GM19455 (cell line): ENCODE data around the gene CD151.

Source experiments
- ATAC-seq: cut with Tn5 transposase; IDR thresholded peaks from one replicate; pipeline ENCODE4 v1.9.1; 2021; ENCODE audit not compliant: unreplicated experiment

The CD151 gene

GRCh38 chr11:827897-828192 lies 4.9 kb upstream of the CD151 start, which contains the start of gene CRACR2B:
TSS of gene CRACR2B (plus strand) at chr11:827919. CDS start at chr11:828608, 689 bp downstream.
- no peak for ATAC-seq

DNA sequence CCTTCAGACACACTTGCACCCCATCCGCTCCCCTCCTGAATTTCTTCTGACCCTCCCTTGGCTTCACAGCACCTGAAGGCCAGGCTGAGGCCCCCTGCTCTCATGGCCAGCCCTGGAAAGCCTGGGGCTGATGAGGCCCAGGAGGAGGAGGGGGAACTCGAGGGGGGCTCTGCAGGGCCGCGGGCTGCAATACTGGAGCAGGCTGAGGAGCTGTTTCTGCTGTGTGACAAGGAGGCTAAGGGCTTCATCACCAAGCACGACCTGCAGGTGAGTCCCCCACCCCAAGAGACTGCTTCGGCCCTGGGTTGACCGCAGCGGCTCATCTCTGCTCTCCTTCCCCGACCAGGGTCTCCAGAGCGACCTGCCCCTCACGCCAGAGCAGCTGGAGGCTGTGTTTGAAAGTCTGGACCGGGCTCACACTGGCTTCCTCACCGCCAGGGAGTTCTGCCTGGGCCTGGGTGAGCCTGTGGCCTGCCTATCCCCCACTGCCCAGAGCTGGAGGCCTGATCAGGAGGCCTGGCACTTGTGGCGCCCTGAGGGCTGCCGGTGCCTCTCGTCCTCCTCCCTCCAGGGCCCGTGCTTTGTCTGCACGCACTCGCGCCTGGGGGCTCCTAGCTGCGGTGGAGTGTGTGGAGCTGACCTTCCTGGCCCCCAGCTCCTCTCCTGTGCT lies 4.1 kb upstream of the CD151 start:
- no peak for ATAC-seq

DNA sequence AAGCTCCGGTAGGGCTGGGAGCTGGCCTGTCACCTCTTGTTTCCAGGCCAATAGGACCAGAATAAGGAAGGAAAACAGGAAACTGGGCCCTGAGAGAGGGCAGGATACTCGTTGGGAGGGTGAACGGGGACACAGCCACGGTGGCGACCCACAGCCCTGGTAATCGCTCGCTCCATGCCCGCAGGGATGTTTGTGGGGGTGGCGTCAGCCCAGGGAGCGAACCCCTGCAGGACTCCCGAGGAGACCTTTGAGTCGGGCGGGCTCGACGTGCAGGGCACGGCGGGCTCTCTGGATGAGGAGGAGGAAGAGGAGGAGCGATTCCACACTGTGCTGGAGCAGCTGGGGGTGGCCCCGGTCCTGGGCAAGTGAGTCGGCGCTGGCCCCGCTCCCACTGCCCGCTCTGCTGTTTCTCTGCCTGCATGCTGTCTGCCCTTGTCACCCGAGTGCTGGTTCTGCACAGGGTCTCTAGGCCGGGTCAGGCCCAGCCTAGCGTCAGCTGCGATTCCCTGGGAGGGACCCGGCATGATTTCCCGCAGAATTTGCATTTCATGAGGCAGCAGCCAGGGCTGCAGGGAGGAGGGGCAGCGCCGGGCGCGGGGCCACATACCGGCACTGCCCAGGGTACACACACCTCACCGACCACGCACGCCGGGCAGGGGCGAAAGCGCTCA lies 3.4 kb upstream of the CD151 start:
- ATAC-seq, result no peak

- no peak for ATAC-seq
Observed at GRCh38 chr11:829847-830294, 2.9 kb upstream of the CD151 start.

DNA sequence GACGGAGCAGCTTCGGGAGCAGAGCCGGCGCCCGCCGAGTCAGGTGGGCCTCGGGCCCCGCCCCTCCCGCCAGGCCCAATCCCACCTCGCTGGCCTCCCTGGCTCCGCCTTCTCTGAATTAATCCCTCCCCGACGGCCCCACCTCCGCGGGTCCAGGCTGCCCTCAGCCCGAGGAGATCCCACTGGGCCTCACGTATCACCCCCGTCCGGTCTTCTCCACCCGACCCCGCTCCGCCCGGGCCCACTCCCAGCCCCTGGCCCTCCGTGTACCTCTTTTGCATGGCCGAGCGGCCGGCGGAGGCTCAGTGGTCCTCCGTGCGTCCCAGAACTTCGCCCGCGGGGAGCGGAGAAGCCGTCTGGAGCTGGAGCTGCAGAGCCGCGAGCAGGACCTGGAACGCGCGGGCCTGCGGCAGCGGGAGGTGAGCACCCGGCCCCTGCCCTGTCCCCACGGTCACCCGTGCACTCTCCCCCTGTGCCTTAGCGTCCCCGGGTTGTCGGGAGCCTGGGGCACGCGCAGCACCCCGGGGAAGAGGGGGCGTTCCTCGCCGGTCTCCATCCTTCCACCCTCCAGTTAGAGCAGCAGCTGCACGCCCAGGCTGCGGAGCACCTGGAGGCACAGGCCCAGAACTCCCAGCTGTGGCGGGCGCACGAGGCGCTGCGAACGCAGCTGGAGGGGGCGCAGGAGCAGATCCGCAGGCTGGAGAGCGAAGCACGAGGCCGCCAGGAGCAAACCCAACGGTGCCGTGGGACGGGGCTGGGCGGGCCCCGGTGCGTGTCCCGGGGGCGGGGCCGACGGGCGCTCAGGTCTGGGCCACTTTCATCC lies 2.2 kb upstream of the CD151 start:
- ATAC-seq, result peak; percentile 38

GRCh38 chr11:831118-831864 lies 1.5 kb upstream of the CD151 start:
- no peak for ATAC-seq

GRCh38 chr11:831961-832528 lies 707 bp upstream of the CD151 start:
- ATAC-seq, result no peak

DNA sequence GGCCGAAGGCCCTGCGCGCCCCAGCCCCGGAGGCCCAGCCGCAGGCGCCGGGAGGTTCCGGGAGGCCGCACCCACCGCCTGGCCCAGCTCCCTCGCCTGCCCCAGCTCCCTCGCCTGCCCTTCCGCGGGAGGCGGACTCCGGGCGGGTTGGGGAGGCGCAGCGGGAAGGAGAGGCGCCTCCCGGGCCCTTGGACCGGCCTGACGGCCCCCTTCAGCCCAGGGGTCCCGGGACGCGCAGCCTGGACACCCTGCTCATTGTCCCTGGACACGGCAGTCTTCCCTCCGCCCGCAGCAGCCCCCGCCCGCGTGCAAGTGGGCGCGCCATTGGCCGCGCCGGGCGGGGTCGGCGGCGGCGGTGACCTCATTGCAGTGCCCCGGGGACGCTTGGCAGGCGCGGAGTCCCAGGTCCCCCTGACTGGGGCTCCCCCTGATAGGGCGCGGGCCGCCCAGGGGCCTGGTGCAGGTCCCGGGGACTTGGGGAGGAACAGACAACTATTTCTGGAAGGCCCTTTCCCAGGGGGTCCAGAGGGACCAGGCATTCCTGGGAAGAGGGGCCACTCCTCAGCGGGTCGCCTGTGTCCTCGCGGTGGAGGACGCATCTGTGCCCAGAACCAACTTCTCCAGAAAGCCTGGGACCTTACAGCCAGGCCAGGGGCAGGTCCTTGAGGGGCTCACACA lies 501 bp downstream of the CD151 start:
- ATAC-seq, result no peak

- ATAC-seq, result no peak
Observed at GRCh38 chr11:833849-834311, 1.1 kb downstream of the CD151 start.

DNA sequence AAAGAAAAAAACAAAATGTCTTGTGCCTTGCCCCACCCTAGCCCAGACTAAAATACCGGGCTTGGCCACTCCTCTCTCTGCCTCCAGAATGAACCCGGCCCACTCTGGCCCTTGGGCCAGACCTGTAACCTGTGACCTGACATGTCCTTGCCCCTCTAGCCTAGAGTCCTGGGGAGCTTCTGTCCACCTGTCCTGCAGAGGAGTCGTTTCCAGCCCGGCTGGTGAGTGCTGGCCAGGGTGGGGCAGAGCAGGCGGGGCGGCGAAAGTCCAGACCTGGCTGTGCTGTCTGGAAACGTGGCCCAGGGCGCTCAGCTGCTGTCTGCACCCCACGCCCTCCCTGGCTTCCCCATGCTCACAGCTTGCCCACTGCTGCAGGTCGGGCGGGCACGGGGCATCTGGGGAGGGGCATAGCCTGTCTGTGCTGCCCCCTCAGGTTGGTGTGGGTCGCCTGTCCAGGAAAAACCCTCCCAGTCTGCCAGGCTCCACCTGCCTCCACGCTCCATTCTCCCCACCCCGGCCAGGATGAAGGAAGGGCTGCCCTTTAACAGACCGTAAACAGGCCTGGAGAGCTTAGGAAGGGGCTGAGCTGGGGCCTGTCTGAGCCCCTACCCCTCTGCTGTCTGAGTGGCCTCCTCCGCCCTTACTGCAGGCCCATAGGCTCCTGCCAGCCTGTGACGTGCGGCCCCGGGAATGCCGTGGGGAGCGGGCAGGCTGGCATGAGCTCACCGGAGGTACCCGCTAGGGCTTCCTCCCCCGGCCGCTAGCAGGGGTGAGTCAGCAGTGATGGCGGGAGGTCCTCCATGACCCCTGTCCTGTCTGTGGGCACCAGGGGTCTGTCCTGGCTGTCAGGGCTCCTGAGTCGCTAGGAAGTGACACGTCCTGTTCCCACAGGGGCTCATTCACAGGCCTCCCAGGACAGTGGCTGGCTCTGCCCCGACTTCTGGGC lies 1.9 kb downstream of the CD151 start:
- no peak for ATAC-seq

GRCh38 chr11:836274-836673 lies 3.5 kb downstream of the CD151 start:
- ATAC-seq, result no peak

- ATAC-seq, result no peak
Observed at GRCh38 chr11:836700-837099, 3.9 kb downstream of the CD151 start.

DNA sequence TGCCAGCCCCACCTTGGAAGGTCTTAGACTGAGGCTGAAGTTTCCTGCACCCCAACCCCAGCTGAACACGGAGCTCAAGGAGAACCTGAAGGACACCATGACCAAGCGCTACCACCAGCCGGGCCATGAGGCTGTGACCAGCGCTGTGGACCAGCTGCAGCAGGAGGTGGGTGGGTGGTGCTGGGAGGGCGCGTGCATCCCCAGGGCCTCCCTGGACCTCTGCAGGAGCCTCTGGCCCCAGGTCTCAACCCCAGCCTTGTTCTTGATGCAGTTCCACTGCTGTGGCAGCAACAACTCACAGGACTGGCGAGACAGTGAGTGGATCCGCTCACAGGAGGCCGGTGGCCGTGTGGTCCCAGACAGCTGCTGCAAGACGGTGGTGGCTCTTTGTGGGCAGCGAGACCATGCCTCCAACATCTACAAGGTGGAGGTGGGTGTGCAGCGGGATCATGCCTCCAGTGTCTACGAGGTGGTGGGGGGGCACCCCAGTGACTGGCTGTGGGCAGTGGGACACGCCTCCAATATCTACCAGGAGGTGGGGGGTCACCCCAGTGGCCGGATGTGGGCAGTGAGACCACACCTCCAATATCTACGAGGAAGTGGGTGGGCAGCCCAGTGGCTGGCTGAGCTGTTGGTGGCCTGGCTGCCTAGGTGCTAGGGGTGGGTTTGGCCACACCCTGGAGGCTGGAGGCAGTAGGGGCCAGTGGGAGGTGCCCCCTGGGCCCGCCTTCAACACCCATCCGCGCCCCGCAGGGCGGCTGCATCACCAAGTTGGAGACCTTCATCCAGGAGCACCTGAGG lies 4.6 kb downstream of the CD151 start:
- ATAC-seq, result no peak

- ATAC-seq, result no peak
Observed at GRCh38 chr11:837990-838307, 5.2 kb downstream of the CD151 start.

DNA sequence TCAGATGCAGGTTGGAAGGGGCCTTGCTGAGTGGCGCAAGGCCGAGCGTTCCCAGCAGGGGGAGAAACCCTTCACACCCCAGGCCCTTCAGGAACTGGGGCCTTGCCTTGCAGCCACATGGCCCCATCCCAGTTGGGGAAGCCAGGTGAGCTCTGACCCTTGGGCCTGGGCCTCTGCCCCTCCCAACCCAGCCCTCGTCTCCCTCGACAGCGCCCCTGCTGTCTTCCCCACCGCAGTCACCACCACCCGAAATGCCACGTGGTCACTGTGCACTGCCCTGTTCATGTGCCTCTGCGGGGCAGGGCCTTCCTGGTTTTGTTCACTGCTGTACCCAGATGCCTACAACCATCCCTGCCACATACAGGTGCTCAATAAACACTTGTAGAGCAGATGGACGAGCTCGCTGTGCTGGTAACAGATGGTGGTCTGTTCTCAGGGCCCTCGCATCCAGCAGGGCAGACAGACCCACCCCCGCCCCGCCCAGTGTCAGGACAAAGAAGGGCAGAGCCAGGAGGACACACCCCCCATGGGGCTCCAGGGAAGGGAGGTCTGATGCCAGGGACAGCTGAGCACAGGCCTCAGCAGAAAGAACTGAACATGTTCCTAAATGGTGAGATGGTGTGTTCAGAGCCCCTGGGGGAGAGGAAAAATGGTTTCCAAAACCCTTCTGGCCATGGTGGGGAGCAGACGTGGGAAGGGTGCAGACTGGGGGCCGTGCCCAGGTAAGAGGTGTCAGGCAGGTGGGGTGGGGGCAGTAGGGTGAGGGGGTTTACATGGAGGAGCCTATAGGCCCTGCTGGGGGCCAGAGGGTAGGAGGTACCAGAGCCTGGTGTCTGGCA lies 5.9 kb downstream of the CD151 start:
- ATAC-seq, result no peak

- ATAC-seq, result no peak
Observed at GRCh38 chr11:839280-839623, 6.5 kb downstream of the CD151 start.

DNA sequence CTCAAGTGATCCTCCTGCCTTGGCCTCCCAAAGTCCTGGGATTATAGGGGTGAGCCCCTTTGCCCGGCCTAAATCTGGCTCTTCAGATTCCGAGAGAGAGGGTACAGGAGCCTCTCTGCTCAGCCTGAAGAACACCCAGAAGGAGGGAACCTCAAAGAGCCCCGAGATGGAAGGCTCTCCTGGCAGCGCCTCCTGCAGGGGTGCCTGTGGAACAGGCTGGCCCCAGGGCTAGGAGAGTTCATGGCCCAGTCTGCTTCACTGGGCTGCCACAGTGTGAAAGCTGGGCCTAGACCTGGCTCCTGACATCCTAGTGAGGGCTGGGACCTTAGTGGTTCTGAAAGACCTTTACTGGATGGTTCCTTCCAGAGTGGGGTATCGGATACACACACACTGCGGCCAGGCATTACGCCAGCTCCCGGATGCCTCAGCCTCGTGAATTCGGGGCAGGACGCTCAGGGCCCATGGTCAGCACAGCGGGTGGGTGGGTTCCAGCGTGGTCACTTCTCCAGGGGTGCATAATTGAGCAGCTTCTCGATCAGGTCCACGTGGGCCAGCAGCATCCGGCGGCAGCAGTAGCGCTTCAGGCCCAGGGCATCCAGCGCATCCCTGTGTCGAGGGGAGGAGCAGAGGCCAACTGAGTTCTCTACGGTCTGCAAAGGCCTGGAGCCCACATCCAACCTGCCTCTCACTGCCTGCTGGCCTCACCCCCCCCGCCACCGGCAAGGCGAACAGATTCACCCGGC lies 7.3 kb downstream of the CD151 start:
- no peak for ATAC-seq
